GM23338 (cell line): ENCODE results near the gene MYMX. TPM values are rescaled to one million over a fixed set of nuclear protein-coding genes. Genes with fewer than 3 reads are reported as not detected.

Experiments used
- ATAC-seq: fragments of 200-7000 bp; cut with Tn5 transposase; 3 replicates; pipeline ENCODE4 v1.9.1; 2020
- DNase-seq: peaks from one replicate; pipeline ENCODE4 v3.0.0-alpha.2; 2015; ENCODE audit warnings: low spot score
- H2AFZ ChIP-seq: fragments of 200-600 bp; sonication (generic); 2 replicates; pipeline ENCODE4 v1.8.0; 2016; ENCODE audit warnings: antibody characterized with exemption, mild to moderate bottlenecking, moderate library complexity
- H3F3A ChIP-seq: fragments of 200-600 bp; sonication (generic); replicated peaks from 2 replicates; pipeline ENCODE4 v1.8.0; 2017; ENCODE audit warnings: antibody characterized with exemption, mixed run types, low read depth
- H3K27ac ChIP-seq: fragments of 200-600 bp; sonication (generic); 2 replicates; pipeline ENCODE4 v1.6.1; 2016; ENCODE audit warnings: low read depth
- H3K27me3 ChIP-seq: fragments of 200-600 bp; sonication (generic); 2 replicates; pipeline ENCODE4 v1.8.0; 2016; ENCODE audit warnings: mild to moderate bottlenecking, mixed run types, moderate library complexity; ENCODE audit not compliant: insufficient read depth
- H3K36me3 ChIP-seq: fragments of 200-600 bp; sonication (generic); 2 replicates; pipeline ENCODE4 v1.8.0; 2016; ENCODE audit warnings: mild to moderate bottlenecking; ENCODE audit not compliant: insufficient read depth
- H3K4me1 ChIP-seq: fragments of 200-600 bp; sonication (generic); 2 replicates; pipeline ENCODE4 v1.8.0; 2016; ENCODE audit warnings: mild to moderate bottlenecking, moderate library complexity; ENCODE audit not compliant: insufficient read depth
- H3K4me2 ChIP-seq: fragments of 200-600 bp; sonication (generic); 2 replicates; pipeline ENCODE4 v1.7.1; 2017; ENCODE audit warnings: mixed run types
- H3K4me3 ChIP-seq: fragments of 200-600 bp; sonication (generic); 2 replicates; pipeline ENCODE4 v1.6.1; 2016; ENCODE audit warnings: mixed run types
- H3K79me2 ChIP-seq: fragments of 200-600 bp; sonication (generic); replicated peaks from 2 replicates; pipeline ENCODE4 v1.8.0; 2017; ENCODE audit warnings: mild to moderate bottlenecking; ENCODE audit not compliant: insufficient read depth
- H3K9me2 ChIP-seq: fragments of 200-600 bp; sonication (generic); 2 replicates; pipeline ENCODE4 v1.8.0; 2017; ENCODE audit not compliant: insufficient read depth
- H4K20me1 ChIP-seq: fragments of 200-600 bp; sonication (generic); replicated peaks from 2 replicates; pipeline ENCODE4 v1.8.0; 2017; ENCODE audit warnings: mild to moderate bottlenecking; ENCODE audit not compliant: insufficient read depth
- H3K27ac Mint-ChIP-seq: 2 replicates; pipeline ENCODE4 v1.8.0; 2020; ENCODE audit warnings: inconsistent platforms, mild to moderate bottlenecking, moderate library complexity, mixed read lengths
- H3K27me3 Mint-ChIP-seq: 3 replicates; pipeline ENCODE4 v1.8.0; 2022; ENCODE audit warnings: low read depth, mild to moderate bottlenecking, moderate library complexity, mixed read lengths, inconsistent platforms; ENCODE audit not compliant: insufficient read depth, poor library complexity
- H3K36me3 Mint-ChIP-seq: 3 replicates; pipeline ENCODE4 v1.8.0; 2021; ENCODE audit warnings: low read depth, mild to moderate bottlenecking, inconsistent platforms, moderate library complexity, mixed read lengths
- H3K4me1 Mint-ChIP-seq: 3 replicates; pipeline ENCODE4 v1.8.0; 2020; ENCODE audit warnings: mild to moderate bottlenecking, inconsistent platforms, mixed read lengths
- H3K4me3 Mint-ChIP-seq: 3 replicates; pipeline ENCODE4 v1.8.0; 2021; ENCODE audit warnings: moderate library complexity, mild to moderate bottlenecking, inconsistent platforms, mixed read lengths
- H3K9me3 Mint-ChIP-seq: 3 replicates; pipeline ENCODE4 v1.8.0; 2020; ENCODE audit warnings: moderate library complexity, mild to moderate bottlenecking, inconsistent platforms, mixed read lengths
- EZH2 ChIP-seq: fragments of 200-600 bp; sonication (generic); IDR thresholded peaks from one replicate; pipeline ENCODE4 v1.8.0; 2017; ENCODE audit warnings: antibody characterized with exemption, mild to moderate bottlenecking, low read depth; ENCODE audit not compliant: unreplicated experiment
- EZH2phosphoT487 ChIP-seq: fragments of 200-600 bp; sonication (generic); IDR thresholded peaks from one replicate; pipeline ENCODE4 v1.8.1; 2018; ENCODE audit warnings: antibody characterized with exemption; ENCODE audit not compliant: unreplicated experiment
- NANOG ChIP-seq: IDR thresholded peaks from 2 replicates; pipeline ENCODE4 v1.6.1; 2016; ENCODE audit warnings: antibody characterized with exemption, borderline replicate concordance
- POLR2AphosphoS5 ChIP-seq: IDR thresholded peaks from 2 replicates; pipeline ENCODE4 v1.6.1; 2016; ENCODE audit warnings: antibody characterized with exemption, low read depth
- ZNF331 ChIP-seq: fragments of 250-450 bp; sonication (Bioruptor Pico); IDR thresholded peaks from 2 replicates; pipeline ENCODE4 v1.5.0; 2020; ENCODE audit warnings: low read depth, mild to moderate bottlenecking, moderate library complexity
- polyA plus RNA-seq: library from polyadenylated mRNA; unstranded; fragments of >200 nt; fragmentation: Nextera tagmentation; extraction: Ambion mirVana; gene quantifications from 2 replicates; pipeline ENCODE4 v1.2.1, GENCODE V29; 2016
- total RNA-seq: library from RNA; depleted of rRNA; stranded (reverse); fragments of >200 nt; shearing (Covaris generic); gene quantifications from 2 replicates; pipeline ENCODE4 v1.2.3, GENCODE V29; 2014
- TF ChIP-seq, protein P1 (sequence below): IDR thresholded peaks from 2 replicates; pipeline ENCODE4 v1.6.1; 2016; ENCODE audit warnings: antibody characterized with exemption
- TF ChIP-seq, protein P2 (sequence below): IDR thresholded peaks from one replicate; pipeline ENCODE4 v1.6.1; 2018; ENCODE audit warnings: antibody characterized with exemption; ENCODE audit not compliant: unreplicated experiment
- TF ChIP-seq, protein P3 (sequence below), 2 experiments: fragments of 200-600 bp in 1 of 2; sonication (generic) in 1 of 2; conservative IDR thresholded peaks; 2 replicates each; pipeline versions ENCODE4 v1.5.1 to v1.6.1; 2016 to 2017; ENCODE audit warnings: antibody characterized with exemption in 2 of 2, low read depth in 2 of 2, mild to moderate bottlenecking in 2 of 2, moderate library complexity in 1 of 2

MYMX gene
- total and polyA plus RNA-seq, 2 experiments from 2014 or later, result 2.8 to 7.1 TPM

- TF ChIP-seq, protein P1, sequence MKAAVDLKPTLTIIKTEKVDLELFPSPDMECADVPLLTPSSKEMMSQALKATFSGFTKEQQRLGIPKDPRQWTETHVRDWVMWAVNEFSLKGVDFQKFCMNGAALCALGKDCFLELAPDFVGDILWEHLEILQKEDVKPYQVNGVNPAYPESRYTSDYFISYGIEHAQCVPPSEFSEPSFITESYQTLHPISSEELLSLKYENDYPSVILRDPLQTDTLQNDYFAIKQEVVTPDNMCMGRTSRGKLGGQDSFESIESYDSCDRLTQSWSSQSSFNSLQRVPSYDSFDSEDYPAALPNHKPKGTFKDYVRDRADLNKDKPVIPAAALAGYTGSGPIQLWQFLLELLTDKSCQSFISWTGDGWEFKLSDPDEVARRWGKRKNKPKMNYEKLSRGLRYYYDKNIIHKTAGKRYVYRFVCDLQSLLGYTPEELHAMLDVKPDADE, result no peak
- TF ChIP-seq, protein P2, sequence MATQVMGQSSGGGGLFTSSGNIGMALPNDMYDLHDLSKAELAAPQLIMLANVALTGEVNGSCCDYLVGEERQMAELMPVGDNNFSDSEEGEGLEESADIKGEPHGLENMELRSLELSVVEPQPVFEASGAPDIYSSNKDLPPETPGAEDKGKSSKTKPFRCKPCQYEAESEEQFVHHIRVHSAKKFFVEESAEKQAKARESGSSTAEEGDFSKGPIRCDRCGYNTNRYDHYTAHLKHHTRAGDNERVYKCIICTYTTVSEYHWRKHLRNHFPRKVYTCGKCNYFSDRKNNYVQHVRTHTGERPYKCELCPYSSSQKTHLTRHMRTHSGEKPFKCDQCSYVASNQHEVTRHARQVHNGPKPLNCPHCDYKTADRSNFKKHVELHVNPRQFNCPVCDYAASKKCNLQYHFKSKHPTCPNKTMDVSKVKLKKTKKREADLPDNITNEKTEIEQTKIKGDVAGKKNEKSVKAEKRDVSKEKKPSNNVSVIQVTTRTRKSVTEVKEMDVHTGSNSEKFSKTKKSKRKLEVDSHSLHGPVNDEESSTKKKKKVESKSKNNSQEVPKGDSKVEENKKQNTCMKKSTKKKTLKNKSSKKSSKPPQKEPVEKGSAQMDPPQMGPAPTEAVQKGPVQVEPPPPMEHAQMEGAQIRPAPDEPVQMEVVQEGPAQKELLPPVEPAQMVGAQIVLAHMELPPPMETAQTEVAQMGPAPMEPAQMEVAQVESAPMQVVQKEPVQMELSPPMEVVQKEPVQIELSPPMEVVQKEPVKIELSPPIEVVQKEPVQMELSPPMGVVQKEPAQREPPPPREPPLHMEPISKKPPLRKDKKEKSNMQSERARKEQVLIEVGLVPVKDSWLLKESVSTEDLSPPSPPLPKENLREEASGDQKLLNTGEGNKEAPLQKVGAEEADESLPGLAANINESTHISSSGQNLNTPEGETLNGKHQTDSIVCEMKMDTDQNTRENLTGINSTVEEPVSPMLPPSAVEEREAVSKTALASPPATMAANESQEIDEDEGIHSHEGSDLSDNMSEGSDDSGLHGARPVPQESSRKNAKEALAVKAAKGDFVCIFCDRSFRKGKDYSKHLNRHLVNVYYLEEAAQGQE, result no peak
- no peak for TF ChIP-seq POLR2AphosphoS5
These were observed 39.4 kb downstream of the MYMX start (continued) for GRCh38 chr6:44255871-44256774.

GRCh38 chr6:44256775-44257024 is 40.0 kb downstream of the MYMX start:
- Histone ChIP-seq H3K4me2 (peak overlapping the region; percentile 97), H3K9me2 (no peaks in the 10 kb centered on the region), H3K27me3 (no peaks in the 10 kb centered on the region), H3F3A (peaks cover 49% of the 10 kb centered on the region), H3K4me3 (peak overlapping the region; percentile 94), H3K79me2 (peaks cover 16% of the 10 kb centered on the region), H3K4me1 (no peaks in the 10 kb centered on the region), H2AFZ (no peak overlapping the region), H3K27ac (peak overlapping the region; percentile 97), H4K20me1 (peaks cover 17% of the 10 kb centered on the region), H3K36me3 (peaks cover 27% of the 10 kb centered on the region)
- Mint-ChIP-seq H3K9me3 (peaks cover 7% of the 10 kb centered on the region), H3K36me3 (peaks cover 66% of the 10 kb centered on the region), H3K27ac (peak overlapping the region; percentile 97), H3K4me1 (peaks cover 47% of the 10 kb centered on the region), H3K27me3 (peaks cover 48% of the 10 kb centered on the region), H3K4me3 (peak overlapping the region; percentile 96)
- TF ChIP-seq, protein P3, sequence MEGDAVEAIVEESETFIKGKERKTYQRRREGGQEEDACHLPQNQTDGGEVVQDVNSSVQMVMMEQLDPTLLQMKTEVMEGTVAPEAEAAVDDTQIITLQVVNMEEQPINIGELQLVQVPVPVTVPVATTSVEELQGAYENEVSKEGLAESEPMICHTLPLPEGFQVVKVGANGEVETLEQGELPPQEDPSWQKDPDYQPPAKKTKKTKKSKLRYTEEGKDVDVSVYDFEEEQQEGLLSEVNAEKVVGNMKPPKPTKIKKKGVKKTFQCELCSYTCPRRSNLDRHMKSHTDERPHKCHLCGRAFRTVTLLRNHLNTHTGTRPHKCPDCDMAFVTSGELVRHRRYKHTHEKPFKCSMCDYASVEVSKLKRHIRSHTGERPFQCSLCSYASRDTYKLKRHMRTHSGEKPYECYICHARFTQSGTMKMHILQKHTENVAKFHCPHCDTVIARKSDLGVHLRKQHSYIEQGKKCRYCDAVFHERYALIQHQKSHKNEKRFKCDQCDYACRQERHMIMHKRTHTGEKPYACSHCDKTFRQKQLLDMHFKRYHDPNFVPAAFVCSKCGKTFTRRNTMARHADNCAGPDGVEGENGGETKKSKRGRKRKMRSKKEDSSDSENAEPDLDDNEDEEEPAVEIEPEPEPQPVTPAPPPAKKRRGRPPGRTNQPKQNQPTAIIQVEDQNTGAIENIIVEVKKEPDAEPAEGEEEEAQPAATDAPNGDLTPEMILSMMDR (conservative IDR thresholded peaks at IDR 0.05; ENCODE audit: low read depth in 2 of 2), result no peak
- TF ChIP-seq EZH2 (no peak), POLR2AphosphoS5 (no peak), EZH2phosphoT487 (no peak), ZNF331 (CRISPR knock-in tag) (no peak), NANOG (no peak)
- TF ChIP-seq, protein P2, result no peak
- peak; percentile 45 for ATAC-seq
- DNase-seq, result peak; percentile 81
